NCI-H345 treated with DMSO at 0.1 percent for 48 hours (cell line): ENCODE results near the gene EVPL.

ENCODE experiments used
- DNase-seq: peaks from one replicate; lab custom pipeline; 2025; ENCODE audit not compliant: unreplicated experiment; lab: John Stamatoyannopoulos, UW

EVPL gene

DNA sequence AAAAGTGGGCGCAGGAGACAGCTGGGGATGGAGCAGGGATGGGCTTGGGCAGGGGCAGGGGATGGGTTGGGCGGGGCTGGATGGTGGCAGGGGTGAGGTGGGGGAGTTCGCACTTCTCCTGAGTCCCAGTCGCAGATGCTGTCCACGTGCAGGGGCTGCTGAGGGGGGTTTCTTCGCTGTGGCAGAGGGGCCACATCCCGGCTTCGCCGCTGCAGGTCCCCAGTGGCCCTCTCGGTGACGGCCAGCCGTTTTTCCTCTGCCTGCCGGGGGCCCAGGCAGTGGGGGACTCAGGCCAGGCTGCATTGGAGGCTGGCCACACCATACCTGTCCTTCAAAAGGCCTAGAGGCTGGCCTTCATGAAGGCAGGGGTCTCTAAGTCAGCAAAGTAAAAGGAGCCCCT lies 8.3 kb downstream of the EVPL start:
- no peak for DNase-seq

DNA sequence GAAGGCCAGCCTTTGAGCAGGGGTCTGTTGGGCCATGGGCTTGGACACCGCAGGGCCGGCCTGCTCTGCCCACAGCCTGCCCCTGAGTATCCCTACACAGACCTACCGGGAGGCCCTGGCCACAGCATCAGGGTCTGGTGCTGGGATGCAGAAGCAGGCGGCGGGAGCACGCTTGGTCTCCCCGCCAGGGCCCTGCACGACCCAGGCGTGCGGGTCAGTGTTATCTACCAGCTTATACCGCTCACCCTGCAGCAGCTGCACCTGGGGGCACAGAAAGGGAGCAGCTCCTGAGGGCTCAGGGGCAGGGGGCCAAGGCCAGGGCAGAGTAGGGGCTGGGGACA lies 8.8 kb downstream of the EVPL start:
- DNase-seq = no peak

- DNase-seq = no peak
These were observed 9.4 kb downstream of the EVPL start for GRCh38 chr17:76017481-76018339.

GRCh38 chr17:76014925-76015261 lies 12.2 kb downstream of the EVPL start:
- DNase-seq = no peak

DNA sequence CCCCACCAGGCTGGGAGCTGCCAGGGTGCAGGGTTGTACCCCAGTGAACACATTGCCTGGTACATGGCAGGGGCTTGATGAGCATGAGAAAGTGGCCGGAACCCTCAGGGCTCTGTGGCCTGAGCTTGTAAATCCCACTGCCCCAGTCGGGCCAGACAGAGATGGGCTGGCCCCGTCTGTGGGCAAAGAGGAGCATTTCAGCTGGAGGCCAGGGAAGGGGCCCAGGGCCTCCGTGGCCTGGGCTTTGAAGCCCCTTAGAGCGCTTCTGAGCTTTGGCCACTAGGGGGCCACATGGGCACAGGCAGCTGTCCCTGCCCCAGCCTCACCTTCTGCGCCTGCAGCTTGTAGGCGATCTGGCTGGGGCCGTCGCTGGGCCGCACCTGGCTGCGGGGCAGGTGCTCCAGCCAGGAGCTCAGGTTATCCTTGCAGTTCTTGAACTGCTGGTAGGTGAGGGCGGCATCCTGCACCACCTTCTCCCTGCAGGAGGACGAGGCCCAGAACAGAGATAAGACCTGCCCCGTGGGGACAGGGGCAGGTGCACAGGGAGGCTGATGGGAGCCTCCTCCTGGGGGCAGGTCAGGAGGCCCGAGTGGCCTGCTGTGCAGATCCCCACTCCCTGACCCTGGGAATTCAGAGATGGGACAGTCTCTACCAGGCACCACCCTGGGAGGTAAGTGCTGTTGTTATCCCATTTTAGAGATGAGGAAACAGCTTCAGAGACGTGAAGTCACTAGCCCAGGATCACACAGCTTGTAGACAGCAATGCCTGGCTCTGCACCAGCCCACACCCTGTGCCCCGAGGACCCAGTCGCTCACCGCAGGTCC lies 12.8 kb downstream of the EVPL start:
- peak; percentile 86 for DNase-seq

DNA sequence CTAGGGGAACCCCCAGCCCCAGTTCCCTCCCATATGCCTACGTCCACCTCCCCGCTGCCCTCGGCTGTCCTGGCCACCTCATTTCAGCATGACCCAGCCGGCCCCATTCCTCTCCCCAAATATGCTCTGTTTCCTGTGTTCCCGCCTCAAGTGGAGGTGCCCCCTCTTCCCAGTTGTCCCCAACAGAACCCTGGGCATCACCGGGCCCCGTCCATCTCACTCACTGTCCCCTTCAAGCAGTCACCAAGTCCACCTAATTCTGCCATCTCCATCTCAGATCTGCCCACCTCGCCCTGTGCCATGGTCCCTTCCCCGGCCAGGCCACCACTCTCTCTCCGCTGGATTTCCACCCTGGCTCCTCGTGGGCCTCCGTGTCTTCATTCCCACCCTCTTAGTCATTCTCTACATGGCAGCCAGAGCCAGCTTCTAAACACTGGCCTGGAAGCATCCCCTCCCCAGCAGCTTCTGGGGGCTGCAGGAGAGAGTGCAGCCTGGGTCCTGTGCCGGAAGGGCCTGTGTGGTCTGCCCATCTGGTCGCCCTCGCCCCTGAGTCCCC lies 13.7 kb downstream of the EVPL start:
- DNase-seq = no peak

DNA sequence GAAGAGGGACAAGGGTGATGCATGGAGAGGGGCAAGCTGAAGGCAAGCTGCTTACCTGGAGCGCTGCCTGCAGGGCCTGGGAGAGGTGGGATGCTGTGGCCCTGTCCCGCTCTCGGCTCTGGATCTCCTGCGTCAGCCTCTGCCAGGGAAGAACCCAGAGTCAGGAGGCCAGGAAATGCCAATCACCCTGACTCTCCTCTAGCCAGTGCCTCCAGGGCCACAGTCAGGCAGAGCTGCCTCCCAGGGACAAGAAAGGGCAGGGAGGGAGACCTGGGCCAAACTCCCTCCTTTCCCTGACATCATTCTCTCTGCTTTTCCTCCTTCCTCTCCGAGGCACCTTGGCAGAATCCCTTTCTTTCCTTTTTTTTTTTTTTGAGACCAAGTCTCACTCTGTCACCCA lies 15.2 kb downstream of the EVPL start:
- no peak for DNase-seq

GRCh38 chr17:76009969-76010661 lies 17.0 kb downstream of the EVPL start:
- no peak for DNase-seq

- DNase-seq = no peak
These were observed 17.7 kb downstream of the EVPL start for GRCh38 chr17:76009447-76009846.

DNA sequence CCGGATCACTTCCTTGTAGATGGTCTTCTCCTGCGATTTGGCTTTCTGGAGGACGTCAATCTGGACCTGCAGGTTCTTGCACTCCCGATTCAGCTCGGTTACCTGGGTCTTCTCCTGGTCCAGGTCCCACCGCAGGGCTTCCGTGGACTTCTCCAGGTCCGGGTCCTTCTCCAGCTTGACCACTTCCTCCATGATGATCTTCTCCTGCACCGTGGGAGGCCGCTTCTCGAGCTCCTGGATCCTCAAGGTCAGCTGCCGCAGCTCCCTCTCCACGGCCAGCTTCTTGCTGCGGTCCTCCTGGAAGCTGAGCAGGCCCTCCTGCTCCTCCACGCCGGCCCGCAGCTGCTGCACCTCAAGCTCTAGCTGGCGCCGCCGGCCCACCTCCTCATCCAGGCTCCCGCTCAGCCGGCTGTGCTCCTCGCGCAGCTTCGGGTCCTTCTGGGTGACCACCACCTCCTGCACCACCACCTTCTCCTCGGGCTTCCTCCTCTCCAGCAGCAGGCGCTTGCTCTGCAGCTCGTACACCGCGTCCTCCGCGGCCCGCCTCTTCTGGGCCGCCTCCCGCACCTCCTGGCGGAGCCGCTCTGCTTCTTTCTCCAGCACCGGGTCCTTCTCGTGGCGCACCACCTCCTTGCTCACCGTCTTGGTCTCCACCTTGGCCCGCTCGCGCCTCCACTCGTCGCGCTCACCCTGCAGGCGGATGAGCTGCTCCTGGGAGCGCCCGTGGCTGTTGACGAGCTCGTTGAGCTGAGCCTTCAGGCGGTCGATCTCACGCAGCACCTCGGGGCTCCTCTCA lies 18.3 kb downstream of the EVPL start:
- no peak for DNase-seq

- no peak for DNase-seq
These were observed 18.9 kb downstream of the EVPL start for GRCh38 chr17:76008208-76008607.

- no peak for DNase-seq
These were observed 19.3 kb downstream of the EVPL start for GRCh38 chr17:76007850-76008165.

DNA sequence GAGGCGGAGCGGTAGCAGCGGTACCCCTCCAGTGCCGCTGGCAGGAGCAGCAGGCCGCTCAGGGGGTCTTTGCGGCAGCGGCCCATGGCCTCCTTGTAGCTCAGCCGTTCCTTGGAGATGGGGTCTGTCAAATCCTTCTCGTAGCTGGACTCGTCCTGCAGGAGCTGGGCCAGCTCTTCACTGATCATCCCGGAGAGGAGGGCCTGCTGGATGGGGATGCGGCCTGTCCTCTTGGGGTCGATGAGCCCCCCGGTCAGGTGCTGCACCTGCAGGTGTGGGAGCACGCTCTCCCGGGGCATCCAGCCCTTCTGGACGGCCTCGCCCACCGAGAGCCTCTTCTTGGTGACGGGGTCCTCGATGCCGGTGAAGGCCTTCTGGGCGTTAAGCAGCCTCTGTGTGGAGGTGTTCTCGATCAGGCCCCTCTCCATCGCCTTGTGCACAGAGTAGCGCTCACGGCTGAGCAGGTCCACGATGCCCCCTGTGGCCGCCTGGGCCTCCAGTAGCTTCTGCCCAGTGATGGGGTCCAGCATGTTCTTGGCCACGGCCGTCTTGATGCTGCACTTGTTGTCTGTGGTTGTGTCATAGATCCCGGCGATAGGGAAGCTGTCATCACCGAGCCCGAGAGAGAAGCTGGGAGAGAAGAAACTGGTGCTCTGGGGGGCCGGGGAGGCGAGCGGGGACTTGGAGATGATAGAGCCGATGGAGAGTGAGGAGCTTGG lies 19.8 kb downstream of the EVPL start:
- DNase-seq = no peak

DNA sequence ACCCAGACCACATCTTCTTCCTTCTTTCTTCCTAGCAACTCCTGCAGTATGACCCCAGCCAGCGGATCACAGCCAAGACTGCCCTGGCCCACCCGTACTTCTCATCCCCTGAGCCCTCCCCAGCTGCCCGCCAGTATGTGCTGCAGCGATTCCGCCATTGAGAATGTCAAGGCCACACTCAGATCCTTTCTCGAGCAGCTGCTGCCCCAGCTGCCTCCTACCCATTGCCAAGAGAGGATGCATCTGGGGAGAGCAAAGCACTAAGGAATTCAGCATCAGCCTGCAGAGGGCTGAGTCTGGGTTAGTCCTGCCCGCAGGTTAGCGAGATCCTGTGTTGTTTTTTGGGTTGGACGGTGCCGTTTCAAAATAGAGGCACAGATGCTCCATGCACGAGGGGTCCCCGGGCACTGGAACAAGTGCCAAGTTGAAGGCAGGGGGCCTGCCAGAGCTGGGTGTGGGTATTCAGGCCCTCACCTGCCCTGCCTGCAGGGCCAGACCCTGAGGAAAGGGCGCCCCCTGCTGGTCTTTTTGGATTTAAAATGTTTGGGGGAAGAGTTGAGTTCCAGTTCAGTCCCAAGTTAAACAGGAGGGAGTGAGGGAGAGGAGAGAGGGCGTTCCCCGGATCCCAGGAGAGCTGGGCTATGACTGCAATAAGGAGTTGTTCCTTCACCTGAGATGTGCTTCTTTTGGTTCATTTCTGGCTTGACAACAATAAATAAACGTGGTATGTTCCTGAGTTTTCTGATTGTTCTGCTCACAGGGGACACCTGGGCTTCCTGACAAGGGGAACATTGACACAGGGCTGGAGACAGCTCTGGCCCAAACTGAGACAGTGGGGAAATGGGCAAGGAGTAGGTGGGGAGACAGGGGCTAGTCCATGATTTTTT lies 21.6 kb downstream of the EVPL start:
- DNase-seq = peak; percentile 61

DNA sequence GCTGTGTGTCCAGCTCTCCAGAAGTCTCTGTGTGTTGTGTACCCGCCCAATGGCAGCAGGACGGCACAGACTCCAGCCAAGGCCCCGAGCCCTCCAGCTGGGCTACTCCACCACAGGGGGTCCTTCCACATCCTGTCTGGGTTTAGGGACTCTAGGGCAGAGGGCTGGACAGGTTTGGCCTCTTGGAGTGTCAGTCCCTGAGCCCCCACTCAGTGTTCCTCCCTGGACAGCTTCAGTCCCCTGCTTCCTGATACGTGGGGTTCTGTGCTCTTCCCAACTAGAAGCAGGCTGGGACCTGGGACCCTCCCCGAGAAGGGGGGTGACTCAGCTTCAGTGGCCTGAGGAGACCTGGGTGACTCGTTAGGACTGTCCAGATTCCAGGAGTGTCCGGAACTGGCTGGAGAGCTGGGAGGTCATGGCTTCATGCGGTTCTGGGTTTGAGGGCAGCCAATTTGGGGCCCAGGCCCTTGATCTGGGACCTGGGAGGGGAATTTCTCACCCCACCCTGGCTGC lies 22.3 kb downstream of the EVPL start:
- no peak for DNase-seq

- DNase-seq = no peak
These were observed 23.2 kb downstream of the EVPL start for GRCh38 chr17:76003915-76004314.

- no peak for DNase-seq
These were observed 25.0 kb downstream of the EVPL start for GRCh38 chr17:76002100-76002499.

GRCh38 chr17:76000755-76001521 lies 26.2 kb downstream of the EVPL start, which contains the start of gene CDK3:
Gene CDK3 (plus strand): TSS chr17:76000855. CDS start chr17:76001426, 571 bp downstream.
- DNase-seq = no peak
